Smooth muscle cell (in vitro differentiated cells): Measurements from ENCODE around the gene CD4. TPM values are rescaled to one million over a fixed set of nuclear protein-coding genes. Genes with fewer than 3 reads are reported as not detected.

ENCODE experiments used
- DNase-seq: peaks from one replicate; lab custom pipeline; 2025; ENCODE audit not compliant: unreplicated experiment; lab: John Stamatoyannopoulos, UW
- H2AFZ ChIP-seq: fragments of 200-600 bp; sonication (generic); 2 replicates; pipeline ENCODE4 v1.6.0; 2016; ENCODE audit warnings: antibody characterized with exemption, low read depth, mild to moderate bottlenecking
- H3F3A ChIP-seq: fragments of 200-600 bp; sonication (generic); 2 replicates; pipeline ENCODE4 v1.6.0; 2017; ENCODE audit warnings: antibody characterized with exemption, low read depth
- H3K27ac ChIP-seq: fragments of 200-600 bp; sonication (generic); 2 replicates; pipeline ENCODE4 v1.5.1; 2016; ENCODE audit warnings: low read depth, mild to moderate bottlenecking
- H3K27me3 ChIP-seq: fragments of 200-600 bp; sonication (generic); 2 replicates; pipeline ENCODE4 v1.6.1; 2016; ENCODE audit warnings: low read depth, mild to moderate bottlenecking
- H3K36me3 ChIP-seq: fragments of 200-600 bp; sonication (generic); 2 replicates; pipeline ENCODE4 v1.5.1; 2016; ENCODE audit warnings: low read depth
- H3K4me1 ChIP-seq: fragments of 200-600 bp; sonication (generic); 2 replicates; pipeline ENCODE4 v1.5.1; 2016; ENCODE audit warnings: low read depth
- H3K4me2 ChIP-seq: fragments of 200-600 bp; sonication (generic); 2 replicates; pipeline ENCODE4 v1.6.0; 2016; ENCODE audit warnings: mild to moderate bottlenecking
- H3K4me3 ChIP-seq: fragments of 200-600 bp; sonication (generic); 2 replicates; pipeline ENCODE4 v1.5.1; 2016; ENCODE audit warnings: mild to moderate bottlenecking
- H3K79me2 ChIP-seq: fragments of 200-600 bp; sonication (generic); 2 replicates; pipeline ENCODE4 v1.6.0; 2016; ENCODE audit warnings: low read depth, mild to moderate bottlenecking
- H3K9ac ChIP-seq: fragments of 200-600 bp; sonication (generic); 2 replicates; pipeline ENCODE4 v1.6.0; 2016; ENCODE audit warnings: low read depth
- H3K9me3 ChIP-seq: fragments of 200-600 bp; sonication (generic); replicated peaks from 2 replicates; pipeline ENCODE4 v1.5.1; 2016; ENCODE audit warnings: low read depth
- H4K20me1 ChIP-seq: fragments of 200-600 bp; sonication (generic); 2 replicates; pipeline ENCODE4 v1.6.0; 2016; ENCODE audit warnings: low read depth
- WGBS: methylation state at CpG from one replicate; pipeline ENCODE4 v1.1.7; 2016; ENCODE audit warnings: low lambda C conversion rate; 5-methylcytosine and 5-hydroxymethylcytosine counted together
- polyA plus RNA-seq: library from polyadenylated mRNA; unstranded; fragments of >200 nt; fragmentation: Nextera tagmentation; extraction: Ambion mirVana; gene quantifications from 2 replicates; pipeline ENCODE4 v1.2.1, GENCODE V29; 2016
- total RNA-seq: library from RNA; depleted of rRNA; stranded (reverse); fragments of >200 nt; gene quantifications from 2 replicates; pipeline ENCODE4 v1.2.3, GENCODE V29; 2014
- TF ChIP-seq, protein P1 (sequence below): fragments of 200-600 bp; sonication (generic); IDR thresholded peaks from 2 replicates; pipeline ENCODE4 v1.5.1; 2017; ENCODE audit warnings: borderline replicate concordance, mild to moderate bottlenecking, antibody characterized with exemption; ENCODE audit not compliant: insufficient read depth, poor library complexity, severe bottlenecking

The CD4 gene
- total and polyA plus RNA-seq, 2 experiments from 2014 or later: 0.13 to 2.5 TPM

DNA sequence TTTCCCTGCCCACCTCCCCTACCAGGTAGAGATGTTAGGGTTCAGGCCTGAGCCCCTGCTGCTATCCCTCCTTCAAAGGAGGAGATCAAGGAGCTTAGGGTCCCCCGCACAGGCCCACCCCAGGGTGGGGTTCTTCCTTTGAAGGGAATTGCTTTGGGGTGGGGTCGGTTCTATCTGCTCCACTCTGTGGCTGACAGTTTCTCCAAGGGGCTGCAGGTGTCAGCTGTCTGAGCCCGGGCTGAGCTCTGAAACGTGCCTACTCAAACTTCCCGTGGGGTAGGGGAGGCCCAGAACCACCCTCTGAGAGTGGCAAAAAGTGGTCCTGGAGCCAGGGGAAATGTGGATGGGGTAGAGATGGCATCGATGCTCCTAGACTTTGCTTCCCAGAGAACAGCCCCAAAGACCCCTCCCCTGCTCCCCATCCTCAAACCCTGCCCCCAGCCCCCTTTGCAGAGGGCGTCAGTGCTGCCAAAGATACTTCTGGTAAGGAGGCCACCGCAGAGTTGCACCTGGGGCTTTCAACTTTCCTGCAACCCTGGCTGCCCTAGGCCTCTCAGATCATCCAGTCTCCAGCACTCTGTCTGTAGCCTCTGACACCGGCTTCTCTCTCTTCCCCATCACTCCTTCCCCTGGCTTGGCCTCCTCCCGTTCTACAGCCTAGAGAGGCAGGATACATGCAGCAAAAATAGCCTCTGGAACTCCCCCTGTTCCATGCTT is 6.3 kb upstream of the CD4 start:
- no peaks in the 10 kb centered on the region for H3K9me3 ChIP-seq
- H3K4me3 ChIP-seq: no peak overlapping the region
- no peaks in the 10 kb centered on the region for H3K27me3 ChIP-seq
- no peaks in the 10 kb centered on the region for H3K79me2 ChIP-seq
- no peak overlapping the region for H3K27ac ChIP-seq
- 78% methylated on average over 10 of the region's 10 CpGs for WGBS
- H3K4me2 ChIP-seq: no peak overlapping the region
- no peaks in the 10 kb centered on the region for H4K20me1 ChIP-seq
- no peak overlapping the region for H2AFZ ChIP-seq
- TF ChIP-seq, protein P1, sequence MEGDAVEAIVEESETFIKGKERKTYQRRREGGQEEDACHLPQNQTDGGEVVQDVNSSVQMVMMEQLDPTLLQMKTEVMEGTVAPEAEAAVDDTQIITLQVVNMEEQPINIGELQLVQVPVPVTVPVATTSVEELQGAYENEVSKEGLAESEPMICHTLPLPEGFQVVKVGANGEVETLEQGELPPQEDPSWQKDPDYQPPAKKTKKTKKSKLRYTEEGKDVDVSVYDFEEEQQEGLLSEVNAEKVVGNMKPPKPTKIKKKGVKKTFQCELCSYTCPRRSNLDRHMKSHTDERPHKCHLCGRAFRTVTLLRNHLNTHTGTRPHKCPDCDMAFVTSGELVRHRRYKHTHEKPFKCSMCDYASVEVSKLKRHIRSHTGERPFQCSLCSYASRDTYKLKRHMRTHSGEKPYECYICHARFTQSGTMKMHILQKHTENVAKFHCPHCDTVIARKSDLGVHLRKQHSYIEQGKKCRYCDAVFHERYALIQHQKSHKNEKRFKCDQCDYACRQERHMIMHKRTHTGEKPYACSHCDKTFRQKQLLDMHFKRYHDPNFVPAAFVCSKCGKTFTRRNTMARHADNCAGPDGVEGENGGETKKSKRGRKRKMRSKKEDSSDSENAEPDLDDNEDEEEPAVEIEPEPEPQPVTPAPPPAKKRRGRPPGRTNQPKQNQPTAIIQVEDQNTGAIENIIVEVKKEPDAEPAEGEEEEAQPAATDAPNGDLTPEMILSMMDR: no peak
- H3F3A ChIP-seq: no peaks in the 10 kb centered on the region
- DNase-seq: no peak
- H3K9ac ChIP-seq: no peak overlapping the region
- peaks cover 21% of the 10 kb centered on the region for H3K4me1 ChIP-seq
- H3K36me3 ChIP-seq: no peaks in the 10 kb centered on the region

DNA sequence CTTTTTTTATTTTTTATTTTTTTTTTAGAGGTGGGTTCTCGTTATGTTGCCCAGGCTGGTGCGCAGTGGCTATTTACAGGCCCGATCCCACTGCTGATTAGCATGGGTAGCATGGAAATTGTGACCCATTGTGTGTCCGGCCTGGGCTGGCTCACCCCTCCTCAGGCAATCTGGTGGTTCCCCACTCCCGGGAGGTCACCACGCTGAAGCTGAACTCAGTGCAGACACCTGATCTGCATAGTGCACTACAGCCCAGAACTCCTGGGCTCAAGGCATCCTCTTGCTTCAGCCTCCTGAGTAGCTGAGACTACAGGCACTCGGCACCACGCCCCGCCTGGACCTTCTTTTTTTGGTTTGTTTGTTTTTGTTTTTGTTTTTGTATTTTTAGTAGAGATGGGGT is 5.5 kb upstream of the CD4 start:
- H3F3A ChIP-seq: no peaks in the 10 kb centered on the region
- H3K4me1 ChIP-seq: peaks cover 14% of the 10 kb centered on the region
- no peak overlapping the region for H3K4me3 ChIP-seq
- no peaks in the 10 kb centered on the region for H3K79me2 ChIP-seq
- no peak overlapping the region for H3K27ac ChIP-seq
- no peak overlapping the region for H3K4me2 ChIP-seq
- no peaks in the 10 kb centered on the region for H3K9me3 ChIP-seq
- TF ChIP-seq, protein P1: no peak
- WGBS: 95% methylated on average over 9 of the region's 9 CpGs
- no peak overlapping the region for H2AFZ ChIP-seq
- H3K27me3 ChIP-seq: no peaks in the 10 kb centered on the region
- H3K9ac ChIP-seq: no peak overlapping the region
- no peak for DNase-seq
- H3K36me3 ChIP-seq: no peaks in the 10 kb centered on the region
- H4K20me1 ChIP-seq: no peaks in the 10 kb centered on the region

DNA sequence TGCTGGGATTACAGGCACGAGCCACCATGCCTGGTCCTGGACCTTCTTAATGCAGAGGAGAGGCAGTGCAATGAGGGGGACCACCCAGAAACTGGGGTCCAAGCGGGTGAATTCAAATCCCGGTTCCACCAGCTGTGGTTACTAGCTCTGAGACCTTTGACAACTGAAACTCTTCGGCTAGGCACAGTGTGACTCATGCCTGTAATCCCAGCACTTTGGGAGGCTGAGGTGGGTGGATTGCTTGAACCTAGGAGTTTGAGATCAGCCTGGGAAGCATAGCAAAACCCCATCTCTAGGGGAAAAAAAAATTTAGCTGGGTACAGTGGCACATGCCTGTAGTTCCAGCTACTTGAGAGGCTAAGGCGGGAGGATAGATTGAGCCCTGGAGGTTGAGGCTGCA is 5.0 kb upstream of the CD4 start:
- DNase-seq: no peak
- no peaks in the 10 kb centered on the region for H4K20me1 ChIP-seq
- H2AFZ ChIP-seq: no peak overlapping the region
- no peak overlapping the region for H3K4me2 ChIP-seq
- H3K79me2 ChIP-seq: no peaks in the 10 kb centered on the region
- H3K4me3 ChIP-seq: no peak overlapping the region
- WGBS: 45% methylated on average over 5 of the region's 5 CpGs
- H3K9ac ChIP-seq: no peak overlapping the region
- H3K27ac ChIP-seq: no peak overlapping the region
- H3F3A ChIP-seq: no peaks in the 10 kb centered on the region
- H3K4me1 ChIP-seq: peaks cover 10% of the 10 kb centered on the region
- TF ChIP-seq, protein P1: no peak
- H3K9me3 ChIP-seq: no peaks in the 10 kb centered on the region
- H3K27me3 ChIP-seq: no peaks in the 10 kb centered on the region
- H3K36me3 ChIP-seq: no peaks in the 10 kb centered on the region

DNA sequence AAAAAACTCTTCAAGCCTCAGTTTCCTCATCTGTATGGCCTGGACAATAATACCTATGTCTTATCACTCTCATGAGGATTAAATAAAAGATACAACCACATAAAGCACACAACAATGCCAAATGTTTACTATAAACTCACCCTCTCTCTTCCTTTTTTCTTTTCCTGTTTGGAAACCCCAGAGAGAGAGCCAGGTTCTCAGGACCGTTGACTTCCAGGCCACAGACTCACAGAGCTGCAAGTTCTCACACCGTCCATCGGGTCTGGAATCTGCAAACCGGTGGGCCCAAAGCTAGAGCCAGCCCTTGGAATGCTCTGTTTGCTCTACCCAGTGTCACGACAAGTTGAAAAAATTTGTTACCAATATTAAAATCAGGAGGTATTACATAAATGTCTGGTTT is 4.6 kb upstream of the CD4 start:
- H2AFZ ChIP-seq: no peak overlapping the region
- no peak overlapping the region for H3K4me3 ChIP-seq
- H3K79me2 ChIP-seq: no peaks in the 10 kb centered on the region
- H3K4me1 ChIP-seq: peaks cover 8% of the 10 kb centered on the region
- H3K36me3 ChIP-seq: no peaks in the 10 kb centered on the region
- DNase-seq: no peak
- no peak overlapping the region for H3K9ac ChIP-seq
- TF ChIP-seq, protein P1: no peak
- H3F3A ChIP-seq: no peaks in the 10 kb centered on the region
- H3K27ac ChIP-seq: no peak overlapping the region
- H3K9me3 ChIP-seq: no peaks in the 10 kb centered on the region
- H4K20me1 ChIP-seq: no peaks in the 10 kb centered on the region
- no peaks in the 10 kb centered on the region for H3K27me3 ChIP-seq
- WGBS: 81% methylated on average over 5 of the region's 5 CpGs
- no peak overlapping the region for H3K4me2 ChIP-seq
